HG03457 (cell line): ENCODE measurements around the gene CDSN.
"Not testable (repeated sequence)": the region's sequence is repeated elsewhere in the genome, so short reads cannot be mapped to it uniquely, and the experiment has no call there.

ENCODE experiments used
- ATAC-seq: cut with Tn5 transposase; IDR thresholded peaks from one replicate; pipeline ENCODE4 v1.9.1; 2021; ENCODE audit warnings: moderate number of reproducible peaks; ENCODE audit not compliant: unreplicated experiment

CDSN gene, protein sequence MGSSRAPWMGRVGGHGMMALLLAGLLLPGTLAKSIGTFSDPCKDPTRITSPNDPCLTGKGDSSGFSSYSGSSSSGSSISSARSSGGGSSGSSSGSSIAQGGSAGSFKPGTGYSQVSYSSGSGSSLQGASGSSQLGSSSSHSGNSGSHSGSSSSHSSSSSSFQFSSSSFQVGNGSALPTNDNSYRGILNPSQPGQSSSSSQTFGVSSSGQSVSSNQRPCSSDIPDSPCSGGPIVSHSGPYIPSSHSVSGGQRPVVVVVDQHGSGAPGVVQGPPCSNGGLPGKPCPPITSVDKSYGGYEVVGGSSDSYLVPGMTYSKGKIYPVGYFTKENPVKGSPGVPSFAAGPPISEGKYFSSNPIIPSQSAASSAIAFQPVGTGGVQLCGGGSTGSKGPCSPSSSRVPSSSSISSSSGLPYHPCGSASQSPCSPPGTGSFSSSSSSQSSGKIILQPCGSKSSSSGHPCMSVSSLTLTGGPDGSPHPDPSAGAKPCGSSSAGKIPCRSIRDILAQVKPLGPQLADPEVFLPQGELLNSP

DNA sequence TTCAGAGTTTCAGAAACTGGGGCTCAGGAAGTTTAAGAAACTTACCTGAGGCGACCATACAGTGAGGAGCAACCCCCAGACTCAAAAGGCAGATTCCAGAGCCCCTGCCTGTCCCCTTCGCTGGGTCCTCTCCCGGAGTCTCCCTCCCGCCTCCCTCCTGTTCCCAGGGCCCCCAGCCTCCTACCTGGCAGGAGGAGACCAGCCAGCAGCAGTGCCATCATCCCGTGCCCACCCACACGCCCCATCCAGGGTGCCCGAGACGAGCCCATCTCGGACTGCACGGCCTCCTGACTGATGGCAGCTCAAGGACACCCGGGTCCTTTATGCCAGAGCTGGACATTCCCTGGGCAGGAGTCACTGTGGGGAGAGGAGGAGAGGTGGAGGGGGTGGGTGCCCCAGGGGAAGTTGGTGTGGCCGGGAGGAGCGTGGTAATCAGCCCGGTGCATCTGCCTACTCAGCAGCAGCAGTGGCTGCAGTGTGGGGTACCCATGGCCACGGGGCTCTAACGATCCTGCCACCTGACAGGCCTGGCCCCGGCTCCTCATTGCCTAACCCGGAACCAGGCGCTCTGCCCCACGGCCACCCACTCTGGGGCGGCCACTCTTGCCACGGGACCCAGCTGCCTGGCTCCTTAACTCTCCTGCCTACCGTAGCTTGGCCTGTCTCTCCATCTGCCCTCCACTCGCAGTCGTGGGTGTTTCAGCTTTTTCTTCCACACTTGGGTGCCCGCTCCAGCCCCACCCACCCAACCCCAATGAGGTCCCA, at the start of gene CDSN:
Gene CDSN (minus strand): TSS at position 296 of the 765 bp plus-strand sequence. CDS start 27 bp downstream, at position 269.
- ATAC-seq = no peak

DNA sequence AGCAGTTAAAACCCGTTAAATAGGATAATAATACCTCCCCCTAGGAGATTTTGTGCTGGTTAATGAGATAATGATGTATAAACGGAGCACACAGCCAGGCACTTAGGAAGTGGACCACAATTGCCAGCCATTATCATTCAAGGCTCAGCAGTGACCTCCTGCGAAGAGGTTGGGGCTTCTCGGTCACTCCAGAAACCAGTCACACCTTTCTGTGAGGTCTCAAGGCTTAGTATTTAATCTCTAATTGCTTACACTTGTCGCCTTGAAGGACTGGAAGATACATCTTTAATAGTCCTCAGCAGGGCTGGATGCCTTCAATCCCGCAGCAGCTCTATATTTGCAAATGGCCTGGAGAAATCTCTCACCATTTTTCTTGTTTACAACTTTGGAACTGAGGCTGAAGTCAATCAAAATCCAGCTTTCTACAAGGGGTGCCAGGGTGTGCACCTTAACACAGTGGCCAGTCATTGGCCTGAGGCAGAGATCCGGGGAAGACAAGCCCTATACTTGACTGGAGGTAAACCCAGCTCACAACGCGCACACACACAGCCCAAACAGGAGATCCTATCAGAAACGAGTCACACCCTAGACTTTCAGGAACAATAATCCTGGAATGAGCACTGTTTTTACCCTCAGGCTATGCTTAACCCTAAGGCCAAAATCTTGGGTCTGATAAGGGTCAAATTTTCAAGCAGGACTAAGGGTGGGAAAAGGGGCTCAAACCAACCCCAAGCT, 49.0 kb upstream of the CDSN start:
- no peak for ATAC-seq

DNA sequence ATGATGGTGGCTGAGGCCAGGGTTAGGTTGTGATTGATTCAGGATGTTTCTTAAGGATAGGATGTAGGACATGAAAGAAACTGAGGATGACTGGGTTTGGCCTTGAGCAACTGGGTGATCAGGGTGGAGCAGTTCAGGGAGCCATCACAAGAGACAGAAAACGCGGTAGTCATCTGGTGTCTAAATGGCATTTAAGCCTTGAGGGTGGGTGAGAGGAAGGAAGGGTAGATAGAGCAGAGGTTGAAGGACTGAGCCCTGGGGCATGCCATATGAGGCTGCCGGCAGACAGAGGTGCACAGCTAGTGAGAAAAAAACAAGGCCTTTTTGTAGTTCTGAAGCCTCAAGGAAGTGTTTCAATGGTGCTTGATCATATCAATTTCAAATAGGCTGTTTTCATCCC, 48.4 kb upstream of the CDSN start:
- no peak for ATAC-seq

DNA sequence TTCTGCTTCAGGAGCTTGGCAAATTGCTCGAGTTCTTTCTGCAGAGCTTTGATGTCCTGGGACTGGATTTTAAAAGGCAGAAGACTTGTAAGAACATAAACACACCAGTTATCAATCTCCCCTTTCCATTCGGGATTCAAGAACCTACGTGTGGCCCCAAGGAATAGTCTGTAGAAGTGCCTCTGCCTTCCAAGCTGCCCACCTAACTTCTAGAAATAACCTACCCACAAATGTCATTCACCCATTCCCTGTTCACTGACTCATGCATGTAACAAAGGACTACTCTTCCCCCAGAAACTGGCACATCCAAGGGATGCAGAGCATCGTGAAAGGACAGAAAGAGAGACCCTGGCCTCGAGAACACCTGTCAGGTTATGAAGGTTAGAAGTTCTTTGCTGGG, 45.7 kb upstream of the CDSN start:
- ATAC-seq = no peak

DNA sequence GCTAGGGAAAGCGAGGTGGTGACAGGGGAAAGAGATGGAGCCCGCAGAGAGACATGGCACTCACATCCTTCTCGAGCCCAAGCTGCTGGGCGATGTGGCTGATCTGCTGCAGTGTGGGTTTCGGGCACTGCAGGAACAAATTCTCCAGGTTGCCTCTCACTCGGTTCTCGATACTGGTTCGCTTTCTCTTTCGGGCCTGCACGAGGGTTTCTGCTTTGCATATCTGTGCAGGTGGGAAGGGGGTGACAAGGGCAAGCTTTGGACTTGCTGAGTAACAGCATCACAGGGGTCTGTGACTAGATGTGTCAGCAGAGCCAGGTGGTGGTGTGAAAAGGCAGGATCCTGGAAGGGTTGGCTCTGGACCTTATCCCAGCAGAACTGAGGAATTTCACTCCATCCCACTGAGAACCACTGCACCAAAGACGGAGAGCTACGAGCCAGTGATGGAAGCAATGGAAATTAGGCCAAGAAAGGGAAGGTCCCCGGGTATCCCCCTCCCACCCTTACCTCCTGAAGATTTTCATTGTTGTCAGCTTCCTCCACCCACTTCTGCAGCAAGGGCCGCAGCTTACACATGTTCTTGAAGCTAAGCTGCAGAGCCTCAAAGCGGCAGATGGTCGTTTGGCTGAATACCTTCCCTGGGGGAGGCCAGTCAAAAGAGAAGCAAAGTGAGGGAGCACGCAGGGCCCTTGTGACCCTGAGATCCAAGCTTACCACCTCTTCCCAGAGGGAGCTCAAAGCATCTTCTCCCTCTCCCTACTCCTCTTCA, 45.0 kb upstream of the CDSN start:
- ATAC-seq = not testable (repeated sequence)

DNA sequence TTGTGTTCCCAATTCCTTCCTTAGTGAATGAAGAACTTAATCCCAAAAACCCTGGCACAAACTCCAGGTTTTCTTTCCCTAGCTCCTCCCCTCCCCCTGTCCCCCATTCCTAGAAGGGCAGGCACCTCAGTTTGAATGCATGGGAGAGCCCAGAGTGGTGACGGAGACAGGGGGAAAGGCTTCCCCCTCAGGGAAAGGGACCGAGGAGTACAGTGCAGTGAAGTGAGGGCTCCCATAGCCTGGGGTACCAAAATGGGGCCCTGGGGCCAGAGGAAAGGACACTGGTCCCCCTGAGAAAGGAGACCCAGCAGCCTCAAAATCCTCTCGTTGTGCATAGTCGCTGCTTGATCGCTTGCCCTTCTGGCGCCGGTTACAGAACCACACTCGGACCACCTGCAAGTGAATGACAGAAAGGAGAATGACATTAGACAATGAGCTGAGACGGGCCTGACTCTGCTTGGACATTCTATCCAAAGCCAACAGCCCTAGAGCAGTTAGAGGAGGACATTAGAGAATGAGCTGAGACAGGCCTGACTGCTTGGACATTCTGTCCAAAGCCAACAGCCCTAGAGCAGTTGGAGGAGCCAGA, 44.3 kb upstream of the CDSN start:
- not testable (repeated sequence) for ATAC-seq

DNA sequence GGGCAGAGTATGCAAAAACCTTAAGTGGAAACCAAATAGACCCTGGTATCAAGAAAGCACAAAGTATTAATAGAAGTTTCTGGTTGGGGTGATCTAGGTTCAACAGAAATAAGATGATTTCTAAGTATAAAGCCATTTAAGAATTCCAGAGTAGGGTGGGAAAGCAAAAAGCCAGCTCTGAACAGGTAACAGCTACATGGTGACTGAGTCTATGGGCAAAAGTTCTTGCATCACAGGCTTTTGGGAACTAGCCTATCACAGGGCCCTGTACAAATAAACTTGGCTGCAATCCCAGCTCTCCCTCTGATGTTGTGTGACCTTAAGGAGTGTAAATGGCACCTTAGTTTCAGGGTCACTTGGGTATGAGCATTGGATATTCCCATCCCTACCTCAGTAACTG, 43.7 kb upstream of the CDSN start:
- no peak for ATAC-seq

DNA sequence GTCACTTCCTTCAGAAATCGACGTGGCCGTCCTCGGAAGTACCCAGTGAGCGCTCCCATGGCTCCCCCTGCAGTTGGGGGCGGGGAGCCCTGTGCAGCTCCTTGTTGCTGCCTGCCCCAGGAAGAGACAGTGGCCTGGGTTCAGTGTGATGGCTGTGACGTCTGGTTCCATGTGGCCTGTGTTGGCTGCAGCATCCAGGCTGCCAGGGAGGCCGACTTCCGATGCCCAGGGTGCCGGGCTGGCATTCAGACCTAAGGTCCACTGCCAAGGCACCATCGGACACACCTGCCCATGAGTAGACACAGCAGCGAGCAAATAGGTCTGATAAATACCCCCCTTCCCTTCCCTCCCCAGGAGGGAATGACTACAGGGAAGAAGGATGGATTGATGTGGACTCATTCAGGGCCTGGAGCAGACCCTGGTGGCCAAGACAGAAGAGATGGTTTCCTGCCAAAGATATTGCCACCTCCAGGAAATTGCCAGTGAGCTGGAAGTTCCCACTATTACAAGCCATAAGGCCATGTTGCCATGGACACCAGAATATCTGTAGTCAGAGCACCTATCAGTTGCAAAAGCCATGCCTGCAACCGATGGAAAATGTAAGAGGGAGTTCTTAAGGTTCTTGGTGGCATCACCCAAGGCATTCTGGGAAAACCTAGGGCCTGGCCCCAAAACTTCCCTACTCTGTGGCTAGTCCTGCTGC, 42.4 kb upstream of the CDSN start:
- no peak for ATAC-seq

DNA sequence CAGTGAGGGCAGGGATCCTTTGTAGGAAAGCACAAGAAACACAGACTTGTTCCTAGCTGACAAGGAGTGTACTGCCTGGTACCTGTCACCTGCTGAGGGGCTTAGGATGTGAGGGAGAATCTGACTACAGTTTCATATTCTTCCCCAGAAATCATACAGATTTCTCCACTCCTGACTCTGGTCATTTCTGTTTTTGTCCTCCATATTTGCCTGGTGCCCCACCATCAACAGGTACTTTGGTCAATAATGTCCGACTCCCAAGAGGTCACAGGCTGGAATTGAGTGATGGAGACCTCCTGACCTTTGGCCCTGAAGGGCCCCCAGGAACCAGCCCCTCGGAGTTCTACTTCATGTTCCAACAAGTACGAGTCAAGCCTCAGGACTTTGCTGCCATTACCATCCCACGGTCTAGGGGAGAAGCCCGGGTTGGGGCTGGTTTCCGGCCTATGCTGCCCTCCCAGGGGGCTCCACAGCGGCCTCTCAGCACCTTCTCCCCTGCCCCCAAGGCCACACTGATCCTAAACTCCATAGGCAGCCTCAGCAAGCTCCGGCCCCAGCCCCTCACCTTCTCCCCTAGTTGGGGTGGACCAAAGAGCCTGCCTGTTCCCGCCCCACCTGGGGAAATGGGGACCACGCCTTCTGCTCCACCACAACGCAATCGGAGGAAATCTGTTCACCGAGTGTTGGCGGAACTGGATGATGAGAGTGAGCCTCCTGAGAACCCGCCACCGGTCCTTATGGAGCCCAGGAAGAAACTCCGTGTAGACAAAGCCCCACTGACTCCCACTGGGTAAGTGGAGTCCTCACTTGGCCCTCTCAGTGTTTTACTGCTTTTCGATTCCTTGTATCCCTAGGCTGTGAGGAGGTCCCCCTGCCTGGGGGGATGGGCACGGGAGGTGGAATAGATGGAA, 41.2 kb upstream of the CDSN start:
- no peak for ATAC-seq

DNA sequence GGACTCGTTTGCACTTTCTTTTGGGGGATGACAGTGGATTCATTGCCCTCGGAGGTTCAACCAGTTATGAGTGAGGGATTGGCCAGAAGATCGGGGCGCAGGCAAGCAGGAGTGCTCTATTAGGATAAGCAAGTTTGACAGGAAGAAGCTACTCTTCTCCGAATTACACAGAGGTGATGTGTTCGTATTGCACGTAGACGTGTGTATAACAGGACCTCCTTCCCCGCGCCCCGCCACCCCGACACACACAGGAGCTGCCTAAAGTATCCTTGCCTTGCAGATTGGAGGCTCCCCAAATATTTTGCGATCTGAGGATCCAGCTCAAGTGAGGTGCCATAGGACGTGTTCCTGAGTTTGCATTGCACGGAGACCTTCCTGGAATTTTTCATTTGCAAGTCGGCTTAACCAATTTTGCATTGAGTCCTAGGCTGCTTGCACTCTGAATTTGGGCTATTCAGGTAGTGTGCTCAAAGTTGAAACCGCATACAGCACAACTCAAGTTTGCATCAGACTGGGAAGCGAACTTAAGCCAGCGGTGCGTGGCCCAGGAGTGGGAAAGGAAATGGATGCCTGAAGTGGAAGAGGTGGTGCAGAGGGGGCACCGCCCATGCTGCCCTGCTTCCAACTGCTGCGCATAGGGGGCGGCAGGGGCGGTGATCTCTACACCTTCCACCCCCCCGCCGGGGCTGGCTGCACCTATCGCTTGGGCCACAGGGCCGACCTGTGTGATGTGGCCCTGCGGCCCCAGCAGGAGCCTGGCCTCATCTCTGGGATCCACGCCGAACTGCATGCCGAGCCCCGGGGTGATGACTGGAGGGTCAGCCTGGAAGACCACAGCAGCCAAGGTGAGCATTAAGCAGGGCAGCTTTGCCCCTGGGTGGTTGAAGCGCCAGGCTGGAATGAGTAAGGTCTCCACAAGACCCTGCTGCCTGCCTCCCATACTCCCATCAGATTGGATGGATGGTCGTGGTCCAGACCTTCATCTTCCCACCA, 38.9 kb upstream of the CDSN start:
- ATAC-seq = no peak

DNA sequence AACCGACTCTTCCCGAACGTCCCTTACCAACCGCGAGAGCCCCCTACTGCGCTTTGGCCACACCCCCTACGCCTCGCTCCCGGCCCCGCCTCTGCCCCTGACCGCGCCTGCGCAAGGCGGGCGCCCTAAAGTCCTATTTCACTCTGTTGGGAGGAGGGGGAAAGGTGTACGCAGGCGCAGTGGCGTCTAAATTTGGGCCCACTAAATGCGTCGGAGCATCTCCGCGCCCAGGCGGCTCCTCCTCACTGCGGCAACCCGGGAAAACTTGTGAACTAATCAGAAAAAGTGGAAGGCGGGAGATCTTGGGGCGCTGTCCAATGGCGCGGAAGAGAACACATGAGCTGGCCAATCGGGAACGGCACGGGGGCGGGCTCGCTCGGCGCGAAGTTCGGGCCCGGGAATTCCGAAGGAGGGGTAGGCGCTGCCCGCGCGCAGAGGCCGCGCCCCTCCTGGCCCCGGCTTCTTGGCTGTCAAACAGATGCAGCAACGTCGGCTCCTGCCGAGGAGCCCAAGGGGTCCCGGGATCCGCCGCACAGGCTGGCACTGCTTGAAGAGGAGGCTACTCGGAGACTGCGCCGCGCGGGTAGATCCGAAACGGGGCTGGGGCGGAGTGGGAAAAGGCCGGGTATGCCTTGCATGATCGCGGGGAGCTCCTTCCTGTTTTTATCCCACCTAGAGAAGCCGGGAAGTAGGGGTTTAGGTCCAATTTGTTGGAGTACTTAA, 38.1 kb upstream of the CDSN start, which contains the start of gene TCF19:
Gene TCF19 (plus strand): TSS at position 450 of the 723 bp plus-strand sequence. CDS start 881 bp downstream, outside the sequence.
- peak; percentile 65 for ATAC-seq

DNA sequence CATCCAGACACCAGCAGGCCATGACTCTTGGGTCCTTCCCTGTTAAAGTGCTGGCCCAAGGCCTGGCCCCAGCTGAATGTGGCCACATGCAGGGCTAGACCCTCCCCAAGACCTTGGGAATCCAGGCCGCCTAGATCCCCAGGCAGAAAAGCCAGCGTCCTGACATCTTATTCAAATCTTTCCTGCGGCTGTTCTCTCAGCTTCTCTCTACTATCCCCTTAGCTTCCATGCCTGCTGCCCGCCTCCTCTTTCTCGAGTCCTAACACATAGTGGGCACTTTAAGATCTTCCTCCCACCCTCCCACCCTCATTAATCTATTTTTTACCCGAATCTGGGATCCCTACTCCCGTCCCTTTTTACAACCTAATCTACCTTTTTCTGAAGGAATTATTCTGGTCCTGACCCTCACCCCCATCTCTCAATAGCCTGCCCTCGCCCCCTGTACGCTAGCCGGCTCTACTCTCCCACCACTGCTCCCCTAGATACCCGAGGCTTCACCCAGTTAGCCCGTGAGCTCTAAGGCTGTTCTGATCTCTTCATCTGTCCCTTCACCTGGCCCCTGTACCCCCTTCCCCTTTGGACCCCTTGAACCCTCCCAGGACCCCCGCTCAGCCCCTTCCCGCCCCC, 37.4 kb upstream of the CDSN start, which contains the start of gene CCHCR1:
Gene CCHCR1 (minus strand): TSS at position 290 of the 627 bp plus-strand sequence. CDS start 202 bp downstream, at position 88.
- ATAC-seq = no peak

DNA sequence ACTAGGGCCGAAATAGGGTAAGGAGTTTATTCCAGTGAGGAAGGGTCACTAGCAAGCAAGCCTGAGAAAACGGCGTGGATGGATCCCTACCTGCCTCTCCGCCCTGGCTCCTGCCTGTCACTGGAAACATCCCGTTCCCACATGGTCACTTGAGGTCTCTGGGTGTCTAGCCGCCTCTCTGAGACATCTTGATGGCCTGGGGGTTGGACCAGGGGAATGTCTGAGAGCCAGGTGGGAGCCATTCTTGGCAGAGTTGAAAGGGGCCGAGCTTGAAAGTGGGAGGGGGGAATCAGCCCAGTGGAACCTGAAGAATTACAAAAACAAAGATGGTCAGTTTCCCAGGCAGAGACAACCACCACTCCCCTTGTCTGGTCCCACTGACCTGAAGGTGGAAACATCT, 36.4 kb upstream of the CDSN start:
- ATAC-seq = no peak

DNA sequence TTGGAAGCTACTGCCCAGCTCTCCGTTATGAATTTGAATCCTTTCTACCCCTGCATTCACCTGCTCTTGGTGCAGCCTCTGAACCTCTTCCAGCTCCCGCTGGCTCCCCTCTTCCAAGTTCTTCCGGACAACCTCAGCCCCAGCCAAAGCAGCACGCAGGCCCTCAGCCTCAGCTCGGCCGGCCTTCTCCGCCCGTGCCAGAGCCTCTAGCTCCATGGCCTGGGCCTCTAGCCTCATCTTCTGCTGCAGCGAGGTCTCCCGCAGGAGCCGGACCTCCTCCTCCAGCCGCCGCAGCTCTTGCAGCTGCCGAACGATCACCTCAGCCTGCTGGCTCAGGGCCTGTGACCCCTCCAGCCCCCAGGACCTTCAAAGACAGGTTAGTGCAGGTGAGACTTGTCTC, 34.2 kb upstream of the CDSN start:
- ATAC-seq = no peak

DNA sequence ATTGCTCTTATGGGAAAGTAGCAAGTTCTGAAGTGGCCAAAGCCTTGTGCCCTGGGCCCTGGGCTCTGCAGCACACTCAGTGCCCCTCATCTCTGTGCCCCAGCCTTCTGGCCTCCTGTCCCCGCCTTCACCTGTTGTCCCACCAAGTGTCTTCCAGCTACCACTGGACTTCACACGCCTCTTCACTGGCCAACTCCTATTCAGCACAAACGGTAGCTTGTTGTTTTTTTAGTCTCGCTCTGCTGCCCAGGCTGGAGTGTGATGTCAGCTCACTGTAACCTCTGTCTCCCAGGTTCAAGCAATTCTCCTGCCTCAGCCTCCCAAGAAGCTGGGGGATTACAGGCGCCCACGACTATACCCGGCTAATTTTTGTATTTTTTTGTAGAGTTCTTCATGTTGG, 32.5 kb upstream of the CDSN start:
- no peak for ATAC-seq
